Astrocyte of the cerebellum (primary cell): Measurements from ENCODE around the gene NEURL1.
"Not testable (repeated sequence)": the region's sequence is repeated elsewhere in the genome, so short reads cannot be mapped to it uniquely, and the experiment has no call there.

Source experiments
- DNase-seq: peaks from one replicate; pipeline ENCODE4 v3.0.0-alpha.2; 2011; ENCODE audit warnings: low read depth
- H3K4me3 ChIP-seq: 2 replicates; pipeline ENCODE4 v1.5.1; 2011; ENCODE audit warnings: mild to moderate bottlenecking, low read depth, low read length, moderate library complexity
- in situ Hi-C: cut with HindIII; loops from 2 replicates; pipeline ENCODE4 v1.10.0; 2017; ENCODE audit warnings: low sequenced_read_pairs
- TF ChIP-seq, protein P1 (sequence below): IDR thresholded peaks from 2 replicates; pipeline ENCODE4 v1.5.1; 2012; ENCODE audit warnings: low read length, low read depth, moderate library complexity, mild to moderate bottlenecking; ENCODE audit errors: missing control alignments

The NEURL1 gene

DNA sequence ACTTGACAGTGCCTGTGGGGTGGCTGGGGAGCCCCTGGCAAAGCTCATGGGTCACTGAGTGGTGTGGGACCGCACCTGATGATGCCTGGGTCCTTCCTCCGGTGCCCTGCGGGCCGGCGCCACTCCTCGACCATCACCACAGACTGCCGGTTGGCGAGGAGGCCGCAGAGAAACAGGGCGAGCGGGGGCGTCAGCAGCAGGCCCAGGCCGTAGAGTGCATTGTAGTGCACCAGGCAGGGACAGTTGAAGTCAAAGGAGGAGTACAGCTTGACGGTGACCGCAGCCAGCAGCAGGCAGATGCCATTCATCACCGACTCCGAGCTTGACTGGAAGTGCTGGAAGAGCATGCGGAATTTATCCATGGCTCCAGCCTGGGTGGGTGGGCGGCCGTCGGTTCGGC, 14.8 kb upstream of the NEURL1 start:
- TF ChIP-seq, protein P1, sequence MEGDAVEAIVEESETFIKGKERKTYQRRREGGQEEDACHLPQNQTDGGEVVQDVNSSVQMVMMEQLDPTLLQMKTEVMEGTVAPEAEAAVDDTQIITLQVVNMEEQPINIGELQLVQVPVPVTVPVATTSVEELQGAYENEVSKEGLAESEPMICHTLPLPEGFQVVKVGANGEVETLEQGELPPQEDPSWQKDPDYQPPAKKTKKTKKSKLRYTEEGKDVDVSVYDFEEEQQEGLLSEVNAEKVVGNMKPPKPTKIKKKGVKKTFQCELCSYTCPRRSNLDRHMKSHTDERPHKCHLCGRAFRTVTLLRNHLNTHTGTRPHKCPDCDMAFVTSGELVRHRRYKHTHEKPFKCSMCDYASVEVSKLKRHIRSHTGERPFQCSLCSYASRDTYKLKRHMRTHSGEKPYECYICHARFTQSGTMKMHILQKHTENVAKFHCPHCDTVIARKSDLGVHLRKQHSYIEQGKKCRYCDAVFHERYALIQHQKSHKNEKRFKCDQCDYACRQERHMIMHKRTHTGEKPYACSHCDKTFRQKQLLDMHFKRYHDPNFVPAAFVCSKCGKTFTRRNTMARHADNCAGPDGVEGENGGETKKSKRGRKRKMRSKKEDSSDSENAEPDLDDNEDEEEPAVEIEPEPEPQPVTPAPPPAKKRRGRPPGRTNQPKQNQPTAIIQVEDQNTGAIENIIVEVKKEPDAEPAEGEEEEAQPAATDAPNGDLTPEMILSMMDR, result no peak
- no peak for DNase-seq
- no peak overlapping the region for H3K4me3 ChIP-seq
- in situ Hi-C loops, result loop anchor here (10.0 kb wide), 1 partner anchor 64 kb away; no protein-coding TSS in a partner anchor

DNA sequence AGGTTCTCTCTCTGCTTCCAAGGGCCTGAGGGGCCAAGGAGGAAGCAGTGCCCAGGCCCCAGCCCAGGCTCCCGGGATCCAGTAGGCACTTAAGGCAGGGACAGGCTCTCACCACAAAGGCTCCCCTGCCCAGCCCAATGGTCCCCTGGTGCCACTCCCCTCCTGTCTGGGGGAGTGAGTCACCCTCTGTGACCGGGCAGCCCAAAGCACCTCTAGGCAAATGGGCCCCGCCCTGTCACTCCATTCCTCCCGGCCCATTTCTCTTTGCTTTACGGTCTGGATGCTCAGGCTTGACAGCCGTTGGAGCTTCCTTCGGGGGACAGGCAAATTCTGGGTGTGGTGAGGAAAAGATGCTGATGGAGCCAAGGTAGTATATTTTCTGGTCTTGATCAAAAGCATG, 14.4 kb upstream of the NEURL1 start, which contains the start of gene CALHM3:
Gene CALHM3, minus strand, starts transcription at position 106 of the 400 bp plus-strand sequence. CDS start 208 bp downstream, outside the sequence.
- no peak within 1 kb of the TSS for H3K4me3 ChIP-seq
- TF ChIP-seq, protein P1, result no peak
- in situ Hi-C loops, result loop anchor here (10.0 kb wide), 1 partner anchor 64 kb away; no protein-coding TSS in a partner anchor
- no peak for DNase-seq

DNA sequence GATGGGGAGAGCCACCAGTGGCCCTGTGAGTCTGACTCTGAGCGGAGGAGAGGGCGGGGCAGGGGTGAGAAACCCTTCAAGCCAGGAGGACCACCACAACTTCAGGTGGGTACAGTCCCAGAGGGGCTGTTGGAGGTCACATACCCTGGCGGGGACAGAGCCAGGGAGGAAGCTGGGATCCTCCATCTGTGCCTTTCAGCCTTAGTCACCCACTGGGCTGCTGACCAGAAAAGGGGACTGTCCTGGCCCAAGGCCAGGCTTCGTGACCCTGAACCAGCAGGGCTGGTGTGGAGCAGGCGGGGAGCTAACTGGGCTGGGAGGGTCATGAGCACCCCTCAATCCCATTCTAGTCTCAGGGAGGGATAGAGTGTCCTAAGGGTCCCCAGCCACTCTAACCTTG, 13.0 kb upstream of the NEURL1 start:
- no peak for DNase-seq
- in situ Hi-C loops, result no loop called here
- H3K4me3 ChIP-seq, result no peak overlapping the region
- TF ChIP-seq, protein P1, result no peak

DNA sequence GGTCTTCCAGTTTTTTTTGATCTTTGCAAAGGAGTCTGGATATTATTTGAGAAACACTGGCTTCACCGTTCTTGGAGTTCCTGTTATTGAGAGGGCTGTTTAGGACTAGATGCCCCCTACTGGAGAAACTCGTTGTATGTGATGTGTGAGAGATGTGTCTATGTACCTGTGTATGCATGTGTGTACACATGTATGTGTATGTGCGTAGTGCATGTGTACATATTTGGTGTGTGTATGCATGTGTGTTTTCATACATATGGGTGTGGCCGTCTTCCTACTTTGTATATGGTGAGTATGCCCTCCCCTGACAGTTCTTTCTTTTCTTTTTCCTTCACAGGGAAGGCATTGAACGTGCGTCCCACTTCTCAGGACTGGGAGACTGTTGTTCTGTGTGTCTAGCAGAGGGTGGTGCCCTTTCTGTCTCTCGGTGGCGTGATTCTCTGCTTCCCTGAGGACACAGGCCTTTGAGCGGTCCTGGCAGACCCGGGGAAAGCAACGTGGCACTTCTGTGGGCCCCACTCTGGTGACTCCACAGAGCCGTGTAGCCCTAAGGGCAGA, 11.5 kb upstream of the NEURL1 start:
- peak; percentile 42 for DNase-seq
- TF ChIP-seq, protein P1, result peak; percentile 60
- in situ Hi-C loops, result no loop called here
- no peak overlapping the region for H3K4me3 ChIP-seq

DNA sequence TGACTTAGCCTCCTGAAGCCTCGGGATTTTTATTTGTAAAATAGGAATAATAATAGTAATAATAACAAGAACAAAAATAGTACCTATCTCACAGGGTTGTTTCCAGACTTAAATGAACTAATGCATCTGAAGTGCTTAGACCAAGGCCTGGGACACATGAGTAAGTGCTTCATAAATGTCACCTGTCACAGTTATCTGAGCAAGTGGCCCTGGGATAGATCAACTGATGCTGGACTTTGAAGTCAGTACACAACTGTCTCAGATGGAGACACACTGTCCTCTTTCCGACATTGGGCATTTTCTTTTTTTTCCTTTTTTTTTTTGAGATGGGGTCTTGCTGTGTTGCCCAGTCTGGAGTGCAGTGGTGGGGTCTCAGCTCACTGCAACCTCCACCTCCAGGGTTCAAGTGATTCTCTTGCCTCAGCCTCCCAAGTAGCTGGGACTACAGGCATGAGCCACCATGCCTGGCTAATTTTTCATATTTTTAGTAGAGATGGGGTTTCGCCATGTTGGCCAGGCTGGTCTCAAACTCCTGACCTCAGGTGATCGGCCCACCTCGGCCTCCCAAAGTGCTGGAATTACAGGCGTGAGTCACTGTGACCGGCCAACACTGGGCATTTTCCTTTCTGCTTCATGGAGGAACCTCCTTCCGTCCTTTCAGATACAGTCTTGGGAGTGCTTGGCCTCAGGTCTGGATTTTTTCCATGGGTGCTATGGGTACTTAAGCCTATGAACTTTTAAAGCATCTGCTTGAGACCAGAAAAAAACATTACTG, 6.7 kb upstream of the NEURL1 start:
- DNase-seq, in situ Hi-C loops, H3K4me3 ChIP-seq: not testable (repeated sequence)

DNA sequence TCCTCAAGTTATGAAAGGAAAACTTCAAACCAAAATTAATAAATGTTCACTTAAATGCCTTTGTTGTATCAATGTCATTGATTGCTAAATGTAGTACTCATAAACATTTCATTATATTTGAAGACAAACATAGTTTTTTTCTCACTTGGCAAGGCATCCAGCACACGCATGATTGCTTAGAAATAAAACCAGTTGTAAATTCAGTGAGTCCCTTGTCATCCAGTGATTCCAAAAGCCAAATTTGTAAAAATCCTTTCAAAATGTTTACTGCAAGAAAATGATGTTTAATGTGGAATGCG, 6.1 kb upstream of the NEURL1 start:
- no peak for DNase-seq
- H3K4me3 ChIP-seq, result no peak overlapping the region
- in situ Hi-C loops, result no loop called here
- TF ChIP-seq, protein P1, result no peak

DNA sequence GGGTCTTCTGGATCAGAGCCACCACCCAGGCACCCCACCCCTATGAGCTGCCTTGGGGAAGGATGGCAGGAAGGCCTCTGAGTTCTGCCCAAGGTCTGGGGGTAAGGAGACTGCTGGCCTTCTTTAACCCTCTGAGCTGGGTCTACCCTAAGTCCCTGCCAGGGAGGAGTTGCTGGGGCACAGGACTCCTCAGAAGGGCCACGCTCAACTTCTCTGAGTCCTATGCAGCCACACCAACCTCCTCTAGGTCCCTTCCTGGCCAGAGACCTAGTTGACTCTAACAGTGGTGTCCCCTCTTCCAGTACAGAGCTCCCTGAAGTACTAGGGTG, 2.6 kb upstream of the NEURL1 start:
- DNase-seq, result no peak
- H3K4me3 ChIP-seq, result no peak overlapping the region
- in situ Hi-C loops, result loop anchor here (5.0 kb wide), 1 partner anchor 84 kb away; no protein-coding TSS in a partner anchor
- TF ChIP-seq, protein P1, result no peak
